Neural cell (in vitro differentiated cells): ENCODE data around the gene EIF2B5.

Experiments
- POLR2AphosphoS5 ChIP-seq: IDR thresholded peaks from 2 replicates; pipeline ENCODE4 v1.6.1; 2012
- SMC3 ChIP-seq: fragments of 450-650 bp; conservative IDR thresholded peaks from 2 replicates; pipeline ENCODE4 v1.6.1; 2014; ENCODE audit warnings: antibody characterized with exemption, mild to moderate bottlenecking, moderate library complexity; ENCODE audit not compliant: poor library complexity

GRCh38 chr3:184168363-184169120 lies 33.4 kb downstream of the EIF2B5 start:
- TF ChIP-seq POLR2AphosphoS5 (no peak), SMC3 (no peak)
